ENCODE data around the gene ZNF599. TPM values are rescaled to one million over a fixed set of nuclear protein-coding genes. Genes with fewer than 3 reads are reported as not detected.

The ZNF599 gene
- total RNA-seq, 1 donor from 2014 or later: 10.1 TPM

- H3K27ac Mint-ChIP-seq (ENCODE audit: unreplicated experiment): no peak overlapping the region
- H3K36me3 Mint-ChIP-seq (ENCODE audit: low read depth): peaks cover 15% of the 10 kb centered on the region
- peaks cover 20% of the 10 kb centered on the region for H3K27me3 Mint-ChIP-seq (ENCODE audit: low read depth)
- peak overlapping the region; percentile 97 for H3K4me3 Mint-ChIP-seq
- H3K4me1 Mint-ChIP-seq: peaks cover 19% of the 10 kb centered on the region
- DNase-seq (ENCODE audit: low read depth, low spot score): no peak
- TF ChIP-seq CTCF (conservative IDR thresholded peaks at IDR 0.05): no peak
- H3K9me3 Mint-ChIP-seq: peaks cover 22% of the 10 kb centered on the region
Measured at GRCh38 chr19:34773555-34773864, 495 bp upstream of the ZNF599 start.

GRCh38 chr19:34767951-34768350, 5.1 kb downstream of the ZNF599 start:
- H3K4me3 Mint-ChIP-seq: peak overlapping the region; percentile 50
- no peak overlapping the region for H3K27ac Mint-ChIP-seq (ENCODE audit: unreplicated experiment)
- no peaks in the 10 kb centered on the region for H3K27me3 Mint-ChIP-seq (ENCODE audit: low read depth)
- peaks cover 23% of the 10 kb centered on the region for H3K9me3 Mint-ChIP-seq
- peaks cover 68% of the 10 kb centered on the region for H3K36me3 Mint-ChIP-seq (ENCODE audit: low read depth)
- peaks cover 15% of the 10 kb centered on the region for H3K4me1 Mint-ChIP-seq
- DNase-seq (ENCODE audit: low read depth, low spot score): no peak
- TF ChIP-seq CTCF (conservative IDR thresholded peaks at IDR 0.05): no peak

- H3K27ac Mint-ChIP-seq (ENCODE audit: unreplicated experiment): no peak overlapping the region
- H3K4me3 Mint-ChIP-seq: no peak overlapping the region
- peaks cover 3% of the 10 kb centered on the region for H3K4me1 Mint-ChIP-seq
- no peaks in the 10 kb centered on the region for H3K27me3 Mint-ChIP-seq (ENCODE audit: low read depth)
- no peak for DNase-seq (ENCODE audit: low read depth, low spot score)
- TF ChIP-seq CTCF (conservative IDR thresholded peaks at IDR 0.05): no peak
- H3K36me3 Mint-ChIP-seq (ENCODE audit: low read depth): peaks cover 82% of the 10 kb centered on the region
- H3K9me3 Mint-ChIP-seq: peaks cover 33% of the 10 kb centered on the region
Measured at GRCh38 chr19:34766386-34766785, 6.6 kb downstream of the ZNF599 start.

- no peak for TF ChIP-seq CTCF (conservative IDR thresholded peaks at IDR 0.05)
- Mint-ChIP-seq H3K27me3 (ENCODE audit: low read depth) (no peaks in the 10 kb centered on the region), H3K4me1 (no peaks in the 10 kb centered on the region), H3K9me3 (peaks cover 39% of the 10 kb centered on the region), H3K36me3 (ENCODE audit: low read depth) (peaks cover 77% of the 10 kb centered on the region), H3K4me3 (no peak overlapping the region), H3K27ac (ENCODE audit: unreplicated experiment) (no peak overlapping the region)
- DNase-seq (ENCODE audit: low read depth, low spot score): no peak
Measured at GRCh38 chr19:34759218-34759917, 13.6 kb downstream of the ZNF599 start.

- Mint-ChIP-seq H3K4me3 (no peak overlapping the region), H3K9me3 (peaks cover 38% of the 10 kb centered on the region), H3K27me3 (ENCODE audit: low read depth) (no peaks in the 10 kb centered on the region), H3K27ac (ENCODE audit: unreplicated experiment) (no peak overlapping the region), H3K36me3 (ENCODE audit: low read depth) (peaks cover 71% of the 10 kb centered on the region), H3K4me1 (no peaks in the 10 kb centered on the region)
- TF ChIP-seq CTCF (conservative IDR thresholded peaks at IDR 0.05): no peak
- DNase-seq (ENCODE audit: low read depth, low spot score): no peak
Measured at GRCh38 chr19:34757441-34757840, 15.6 kb downstream of the ZNF599 start.

Measured in neural crest cell (in vitro differentiated cells).